IPS-18a (cell line): ENCODE data around the gene NADK2.

Experiments used
- H3K27ac ChIP-seq: one replicate; pipeline ENCODE4 v1.5.1; 2013; ENCODE audit warnings: low read length
- H3K27me3 ChIP-seq: one replicate; pipeline ENCODE4 v1.6.1; 2013; ENCODE audit warnings: mild to moderate bottlenecking, low read length; ENCODE audit not compliant: control insufficient read depth, insufficient read depth
- H3K36me3 ChIP-seq: one replicate; pipeline ENCODE4 v1.6.1; 2013; ENCODE audit warnings: low read depth, low read length; ENCODE audit not compliant: control insufficient read depth
- H3K4me1 ChIP-seq: one replicate; pipeline ENCODE4 v1.6.1; 2013; ENCODE audit warnings: low read depth, low read length; ENCODE audit not compliant: control insufficient read depth
- H3K4me3 ChIP-seq: one replicate; pipeline ENCODE4 v1.5.1; 2013; ENCODE audit warnings: low read length
- H3K9ac ChIP-seq: one replicate; pipeline ENCODE4 v1.6.1; 2013; ENCODE audit warnings: mild to moderate bottlenecking, low read length, moderate library complexity
- H3K9me3 ChIP-seq: one replicate; pipeline ENCODE4 v1.6.1; 2013; ENCODE audit warnings: low read depth, low read length; ENCODE audit not compliant: control insufficient read depth

NADK2 gene

DNA sequence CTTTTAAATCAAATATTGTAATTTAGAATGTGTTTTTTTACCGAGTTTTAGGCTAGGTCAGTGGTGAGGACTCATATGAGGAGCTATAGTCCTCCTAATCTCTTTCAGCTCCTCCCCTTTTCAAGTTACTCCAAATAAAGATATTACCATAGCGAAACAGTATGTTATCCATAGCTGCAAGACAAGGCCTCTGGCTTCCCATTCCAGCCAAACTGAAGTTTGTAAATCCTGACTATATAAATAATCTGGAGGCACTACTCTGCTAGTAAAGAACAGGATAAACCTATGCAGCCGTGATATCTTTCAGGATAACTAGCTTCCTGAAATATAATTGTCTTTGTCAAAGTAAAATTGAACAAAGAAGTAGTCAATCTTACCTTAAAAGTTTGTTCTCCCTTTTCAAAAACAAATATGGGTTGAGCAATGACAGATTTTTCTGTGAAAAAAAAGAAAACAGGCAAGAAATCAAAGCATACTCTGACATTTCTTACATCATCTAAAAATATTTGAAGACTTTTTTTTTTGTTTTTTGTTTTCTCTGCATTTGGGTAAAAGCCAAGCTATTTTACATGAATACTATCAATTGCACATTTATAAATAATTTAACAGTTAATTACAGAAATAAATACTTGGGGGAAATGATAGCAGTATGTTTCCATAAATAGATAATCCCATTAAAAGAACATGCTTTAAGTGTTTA lies 29.3 kb upstream of the NADK2 start:
- no peak overlapping the region for H3K4me3 ChIP-seq
- H3K9me3 ChIP-seq: no peaks in the 10 kb centered on the region
- H3K9ac ChIP-seq: no peak overlapping the region
- peaks cover 7% of the 10 kb centered on the region for H3K4me1 ChIP-seq
- H3K36me3 ChIP-seq: no peaks in the 10 kb centered on the region
- H3K27me3 ChIP-seq: no peaks in the 10 kb centered on the region
- H3K27ac ChIP-seq: no peak overlapping the region

DNA sequence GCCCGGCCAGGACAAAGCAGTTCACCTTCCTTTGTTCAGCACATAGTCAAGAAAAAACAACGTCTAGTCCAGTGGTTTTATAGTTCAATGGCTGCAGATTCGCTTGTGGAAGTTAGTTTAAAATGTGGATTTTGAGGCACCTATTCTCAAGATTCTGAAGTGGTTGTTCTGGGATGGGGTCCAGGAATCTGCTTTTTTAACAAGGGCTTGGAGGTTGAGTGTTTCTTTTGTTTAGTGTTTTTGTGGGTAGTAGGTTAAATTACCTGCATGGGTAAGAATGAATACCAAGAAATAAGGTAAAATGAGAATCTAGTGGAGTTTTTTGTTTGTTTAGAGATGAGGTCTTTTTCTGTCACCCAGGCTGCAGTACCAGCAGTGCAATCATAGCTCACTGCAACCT lies 28.4 kb upstream of the NADK2 start:
- H3K4me1 ChIP-seq: peaks cover 7% of the 10 kb centered on the region
- H3K27me3 ChIP-seq: no peaks in the 10 kb centered on the region
- H3K27ac ChIP-seq: no peak overlapping the region
- H3K9ac ChIP-seq: no peak overlapping the region
- H3K4me3 ChIP-seq: no peak overlapping the region
- no peaks in the 10 kb centered on the region for H3K36me3 ChIP-seq
- H3K9me3 ChIP-seq: no peaks in the 10 kb centered on the region

- Histone ChIP-seq H3K4me1 (peaks cover 5% of the 10 kb centered on the region), H3K9ac (no peak overlapping the region), H3K36me3 (no peaks in the 10 kb centered on the region), H3K27ac (no peak overlapping the region), H3K4me3 (no peak overlapping the region), H3K9me3 (no peaks in the 10 kb centered on the region), H3K27me3 (no peaks in the 10 kb centered on the region)
Measured at GRCh38 chr5:36269478-36269877, 27.8 kb upstream of the NADK2 start.

DNA sequence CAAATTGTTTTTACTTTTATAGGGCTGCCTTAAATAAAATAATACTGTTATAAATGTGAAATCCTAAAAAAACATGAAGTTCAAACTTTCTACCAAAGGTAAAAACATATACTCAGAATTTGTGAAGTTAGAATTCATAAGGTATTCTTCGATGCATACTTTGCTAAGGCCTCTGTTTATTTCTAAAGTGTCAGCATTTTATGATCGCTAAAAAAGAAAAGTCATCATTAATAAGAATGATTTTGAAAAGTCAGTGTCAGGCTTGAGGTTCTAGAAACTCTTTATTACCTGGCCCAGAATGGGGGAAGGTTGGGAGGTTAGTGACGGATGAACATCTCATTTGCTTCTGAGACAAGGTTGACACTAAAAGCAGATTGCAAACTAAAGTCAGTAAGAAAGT lies 26.2 kb upstream of the NADK2 start:
- Histone ChIP-seq H3K9me3 (no peaks in the 10 kb centered on the region), H3K4me3 (no peak overlapping the region), H3K36me3 (no peaks in the 10 kb centered on the region), H3K27me3 (no peaks in the 10 kb centered on the region), H3K4me1 (no peaks in the 10 kb centered on the region), H3K27ac (no peak overlapping the region), H3K9ac (no peak overlapping the region)

- Histone ChIP-seq H3K9me3 (no peaks in the 10 kb centered on the region), H3K27me3 (no peaks in the 10 kb centered on the region), H3K27ac (no peak overlapping the region), H3K4me1 (no peaks in the 10 kb centered on the region), H3K36me3 (no peaks in the 10 kb centered on the region), H3K9ac (no peak overlapping the region), H3K4me3 (no peak overlapping the region)
Measured at GRCh38 chr5:36264202-36264760, 22.6 kb upstream of the NADK2 start.

GRCh38 chr5:36261186-36261585 lies 19.5 kb upstream of the NADK2 start:
- Histone ChIP-seq H3K27me3 (no peaks in the 10 kb centered on the region), H3K9ac (no peak overlapping the region), H3K9me3 (no peaks in the 10 kb centered on the region), H3K4me3 (no peak overlapping the region), H3K36me3 (no peaks in the 10 kb centered on the region), H3K4me1 (no peaks in the 10 kb centered on the region), H3K27ac (no peak overlapping the region)

- H3K36me3 ChIP-seq: no peaks in the 10 kb centered on the region
- no peak overlapping the region for H3K9ac ChIP-seq
- no peaks in the 10 kb centered on the region for H3K9me3 ChIP-seq
- no peaks in the 10 kb centered on the region for H3K4me1 ChIP-seq
- no peak overlapping the region for H3K4me3 ChIP-seq
- no peaks in the 10 kb centered on the region for H3K27me3 ChIP-seq
- H3K27ac ChIP-seq: no peak overlapping the region
Measured at GRCh38 chr5:36253575-36253974, 11.8 kb upstream of the NADK2 start.

DNA sequence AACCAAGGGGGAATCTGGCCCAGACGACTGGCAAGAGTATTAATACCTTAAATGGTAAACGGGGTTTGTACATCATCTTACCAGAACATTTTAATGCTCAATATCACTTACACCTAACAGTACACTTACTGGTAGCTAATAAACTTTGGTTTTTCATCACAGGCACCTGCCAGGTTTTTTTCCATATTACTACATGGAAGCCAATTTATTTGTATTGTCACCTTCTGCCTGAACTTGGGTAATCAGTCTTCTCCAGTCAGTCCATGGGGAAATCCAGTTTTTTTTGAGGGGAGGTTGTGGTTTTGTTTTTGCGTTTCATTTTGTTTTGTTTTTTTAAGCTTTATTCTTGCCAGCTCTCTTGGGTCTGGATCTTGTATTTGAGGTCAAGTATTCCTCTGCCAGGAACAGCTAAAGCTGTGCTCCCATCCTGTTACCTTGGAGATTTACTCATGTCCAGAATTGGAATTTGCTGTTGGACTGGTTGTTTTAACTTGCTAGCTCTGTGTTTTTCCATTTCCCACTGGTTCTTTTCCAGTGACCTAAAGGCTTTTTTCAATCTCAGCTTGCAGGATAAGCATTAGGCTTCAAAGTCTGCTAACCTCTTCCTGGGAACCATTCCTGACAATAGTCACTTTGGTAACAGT lies 11.1 kb upstream of the NADK2 start:
- no peaks in the 10 kb centered on the region for H3K36me3 ChIP-seq
- H3K27me3 ChIP-seq: no peaks in the 10 kb centered on the region
- H3K4me3 ChIP-seq: no peak overlapping the region
- H3K4me1 ChIP-seq: no peaks in the 10 kb centered on the region
- no peak overlapping the region for H3K27ac ChIP-seq
- no peaks in the 10 kb centered on the region for H3K9me3 ChIP-seq
- no peak overlapping the region for H3K9ac ChIP-seq

DNA sequence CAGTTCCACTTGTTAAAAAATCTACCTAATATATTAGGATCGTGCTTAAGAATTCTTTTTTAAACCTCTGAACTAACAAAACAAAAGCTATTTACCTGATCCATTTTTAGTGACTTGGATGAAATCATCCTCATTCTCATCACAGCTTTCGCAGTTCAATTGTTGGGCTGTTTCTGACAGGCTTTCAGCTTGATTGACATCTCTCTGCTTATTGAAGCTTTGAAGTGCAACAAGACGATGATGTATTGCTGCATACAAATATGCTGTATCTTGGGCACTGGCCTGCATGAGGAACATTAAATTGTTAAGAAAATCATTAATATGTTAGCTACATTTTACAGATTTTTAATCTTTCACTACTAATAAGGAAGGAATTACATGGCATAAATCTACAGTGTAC lies 9.5 kb upstream of the NADK2 start:
- H3K27ac ChIP-seq: no peak overlapping the region
- H3K9me3 ChIP-seq: no peaks in the 10 kb centered on the region
- H3K9ac ChIP-seq: no peak overlapping the region
- no peaks in the 10 kb centered on the region for H3K27me3 ChIP-seq
- H3K4me1 ChIP-seq: no peaks in the 10 kb centered on the region
- no peaks in the 10 kb centered on the region for H3K36me3 ChIP-seq
- H3K4me3 ChIP-seq: no peak overlapping the region

GRCh38 chr5:36250427-36250826 lies 8.7 kb upstream of the NADK2 start:
- H3K27ac ChIP-seq: no peak overlapping the region
- no peak overlapping the region for H3K9ac ChIP-seq
- no peaks in the 10 kb centered on the region for H3K27me3 ChIP-seq

GRCh38 chr5:36246036-36246800 lies 4.5 kb upstream of the NADK2 start:
- H3K4me3 ChIP-seq: no peak overlapping the region
- H3K4me1 ChIP-seq: no peaks in the 10 kb centered on the region
- no peaks in the 10 kb centered on the region for H3K36me3 ChIP-seq
- H3K27ac ChIP-seq: no peak overlapping the region
- peaks cover 13% of the 10 kb centered on the region for H3K27me3 ChIP-seq
- H3K9me3 ChIP-seq: no peaks in the 10 kb centered on the region
- no peak overlapping the region for H3K9ac ChIP-seq

More at GRCh38 chr5:36250427-36250826, 8.7 kb upstream of the NADK2 start:
- Histone ChIP-seq H3K4me1 (no peaks in the 10 kb centered on the region), H3K9me3 (no peaks in the 10 kb centered on the region), H3K36me3 (no peaks in the 10 kb centered on the region), H3K4me3 (no peak overlapping the region)
